Measurements from ENCODE around the gene KRT1. TPM values are rescaled to one million over a fixed set of nuclear protein-coding genes. Genes with fewer than 3 reads are reported as not detected.

KRT1 gene
- total RNA-seq, 3 donors from 2014 or later, result 0.37 TPM; not detected in 2

DNA sequence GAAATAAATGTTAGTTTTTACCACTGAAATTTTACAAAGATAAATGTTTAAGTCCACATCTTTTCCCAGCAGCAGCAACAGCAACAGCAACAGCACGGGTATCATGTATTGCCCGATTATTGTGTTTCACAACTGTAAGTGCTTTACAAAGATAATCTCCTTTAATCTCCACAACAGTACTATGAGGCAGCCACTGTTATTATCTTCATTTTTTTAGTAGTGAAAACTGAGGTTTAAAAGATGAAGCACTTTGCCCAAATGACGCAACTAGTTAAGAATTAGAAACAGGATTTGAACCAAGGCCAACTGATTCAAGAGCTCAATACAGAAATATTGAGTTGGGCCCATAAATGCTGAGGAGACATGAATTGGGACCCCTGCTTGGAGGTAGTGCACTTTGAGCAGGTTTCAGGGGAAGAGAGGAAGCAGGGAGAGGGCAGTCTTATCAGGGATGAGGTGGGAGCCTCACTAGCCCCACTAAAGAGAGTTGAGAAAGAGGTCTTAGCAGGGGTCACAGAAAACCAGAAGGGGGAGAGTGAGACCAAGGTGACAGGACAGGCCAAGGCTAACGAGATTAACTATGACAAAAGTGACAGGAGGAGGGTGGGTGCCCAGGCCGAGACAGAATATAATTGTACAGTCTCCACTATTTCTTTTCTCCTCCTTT is 43.5 kb downstream of the KRT1 start:
- Mint-ChIP-seq H3K36me3 (ENCODE audit: insufficient read depth) (no peaks in the 10 kb centered on the region), H3K4me1 (ENCODE audit: low read depth) (peaks cover 45% of the 10 kb centered on the region), H3K4me3 (no peak overlapping the region), H3K27me3 (ENCODE audit: low read depth) (no peaks in the 10 kb centered on the region), H3K9me3 (no peaks in the 10 kb centered on the region)
- ATAC-seq (no peak), DNase-seq (no peak)

DNA sequence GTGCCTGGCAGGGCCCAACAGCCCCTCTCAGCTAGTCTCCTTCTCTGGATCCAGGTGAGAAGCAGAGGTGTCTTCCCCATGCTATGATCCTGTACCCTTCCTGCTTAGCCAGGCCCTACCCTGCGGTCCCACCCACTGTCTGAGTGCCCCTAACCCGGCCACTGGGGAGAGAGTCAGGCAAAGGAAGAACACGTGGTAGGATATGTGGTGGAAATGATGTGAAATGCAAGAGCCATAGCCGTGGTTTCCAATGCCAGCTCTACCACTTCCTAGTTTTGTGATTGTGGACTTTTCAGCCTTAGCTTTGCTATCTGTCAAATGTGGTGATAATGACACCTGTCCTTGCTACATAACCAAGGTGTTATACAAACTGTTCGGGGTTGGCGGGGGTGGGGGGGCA is 44.0 kb downstream of the KRT1 start:
- Mint-ChIP-seq H3K36me3 (ENCODE audit: insufficient read depth) (no peaks in the 10 kb centered on the region), H3K4me3 (no peak overlapping the region), H3K4me1 (ENCODE audit: low read depth) (peaks cover 45% of the 10 kb centered on the region), H3K27me3 (ENCODE audit: low read depth) (no peaks in the 10 kb centered on the region), H3K9me3 (no peaks in the 10 kb centered on the region)
- ATAC-seq, result no peak
- no peak for DNase-seq

DNA sequence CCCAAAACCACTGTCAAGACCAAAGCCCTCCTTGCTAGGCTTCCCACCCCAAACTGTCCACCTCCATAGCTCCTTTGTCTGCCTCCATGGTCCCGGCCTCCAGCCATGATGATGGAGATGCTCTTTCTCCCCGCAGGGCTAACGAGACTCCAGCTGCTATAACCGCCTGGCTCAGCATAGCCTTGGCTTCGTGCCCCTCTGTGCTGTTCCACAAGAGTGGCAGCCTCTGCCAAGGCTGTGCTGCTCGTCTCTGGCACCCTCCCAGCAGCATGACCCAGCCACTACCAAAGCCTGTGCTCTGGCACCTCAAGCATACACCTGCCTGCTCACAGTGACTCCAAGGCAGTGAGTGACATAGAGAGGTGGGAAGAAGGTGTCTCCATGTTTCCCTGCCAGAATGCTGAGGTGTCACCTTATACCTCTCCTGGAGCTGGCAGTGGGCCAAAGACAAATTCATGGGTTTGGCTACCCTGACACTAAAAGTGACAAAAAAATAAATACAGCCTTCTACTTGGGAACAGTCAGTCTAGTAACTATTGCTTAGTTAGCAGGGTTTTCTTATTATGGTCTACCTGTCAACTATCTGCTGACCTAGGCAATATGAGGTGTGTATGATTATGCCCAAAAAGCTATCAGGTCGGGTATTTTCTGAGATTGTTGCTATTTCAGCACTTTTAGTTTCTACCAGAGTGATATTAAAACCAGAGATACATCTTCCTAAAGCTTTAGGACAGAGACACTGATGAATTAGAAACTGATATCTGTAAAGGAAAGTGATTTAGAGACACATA is 45.7 kb downstream of the KRT1 start:
- Mint-ChIP-seq H3K27me3 (ENCODE audit: low read depth) (no peaks in the 10 kb centered on the region), H3K9me3 (no peaks in the 10 kb centered on the region), H3K4me3 (no peak overlapping the region), H3K36me3 (ENCODE audit: insufficient read depth) (no peaks in the 10 kb centered on the region), H3K4me1 (ENCODE audit: low read depth) (peaks cover 58% of the 10 kb centered on the region)
- DNase-seq (no peak), ATAC-seq (no peak)

DNA sequence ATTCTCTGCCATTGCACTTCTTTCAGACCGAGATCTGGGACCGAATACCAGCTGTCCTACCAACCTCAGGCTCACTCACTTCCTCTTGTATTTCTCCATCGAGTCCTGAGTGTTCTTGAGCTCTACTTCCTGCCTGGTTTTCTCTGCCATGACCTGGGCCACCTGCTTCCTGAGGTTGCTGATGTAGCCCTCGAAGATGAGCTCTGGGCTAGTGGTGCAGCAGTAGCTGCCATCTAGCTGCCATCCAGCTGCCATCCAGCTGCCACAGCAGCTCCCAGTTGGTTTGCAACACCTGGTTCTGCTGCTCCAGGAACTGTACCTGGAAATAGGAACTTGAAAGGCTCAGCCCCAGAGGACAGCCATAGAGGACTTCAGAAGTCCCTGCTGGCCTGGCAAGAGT is 46.8 kb downstream of the KRT1 start:
- peaks cover 61% of the 10 kb centered on the region for H3K4me1 Mint-ChIP-seq (ENCODE audit: low read depth)

DNA sequence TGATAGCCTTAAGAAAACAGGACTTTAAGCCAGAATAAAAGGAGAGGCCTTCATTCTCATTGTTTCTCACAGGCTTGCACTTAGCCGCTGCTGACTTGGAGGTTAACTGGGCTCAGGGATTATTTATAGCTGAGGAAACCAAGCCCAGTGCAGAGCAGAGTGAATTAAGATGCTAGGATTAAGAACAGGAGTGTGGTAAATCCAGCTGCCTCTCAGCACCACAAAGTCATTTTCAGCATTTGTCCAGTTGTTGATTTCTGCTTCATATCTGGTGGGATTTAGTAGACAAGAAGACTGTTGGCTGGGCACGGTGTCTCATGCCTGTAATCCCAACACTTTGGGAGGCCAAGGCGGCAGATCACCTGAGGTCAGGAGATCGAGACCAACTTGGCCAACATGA is 47.6 kb downstream of the KRT1 start:
- no peaks in the 10 kb centered on the region for H3K27me3 Mint-ChIP-seq (ENCODE audit: low read depth)
- H3K36me3 Mint-ChIP-seq (ENCODE audit: insufficient read depth), result no peaks in the 10 kb centered on the region
- H3K4me1 Mint-ChIP-seq (ENCODE audit: low read depth), result peaks cover 65% of the 10 kb centered on the region
- ATAC-seq, result no peak
- no peak overlapping the region for H3K4me3 Mint-ChIP-seq
- H3K9me3 Mint-ChIP-seq, result no peaks in the 10 kb centered on the region
- DNase-seq, result no peak

More for the DNA sequence above, 46.8 kb downstream of the KRT1 start:
- DNase-seq (no peak), ATAC-seq (peak in 1 of 2 donors; percentile 45)
- Mint-ChIP-seq H3K36me3 (ENCODE audit: insufficient read depth) (no peaks in the 10 kb centered on the region), H3K4me3 (no peak overlapping the region), H3K27me3 (ENCODE audit: low read depth) (no peaks in the 10 kb centered on the region), H3K9me3 (no peaks in the 10 kb centered on the region)

DNA sequence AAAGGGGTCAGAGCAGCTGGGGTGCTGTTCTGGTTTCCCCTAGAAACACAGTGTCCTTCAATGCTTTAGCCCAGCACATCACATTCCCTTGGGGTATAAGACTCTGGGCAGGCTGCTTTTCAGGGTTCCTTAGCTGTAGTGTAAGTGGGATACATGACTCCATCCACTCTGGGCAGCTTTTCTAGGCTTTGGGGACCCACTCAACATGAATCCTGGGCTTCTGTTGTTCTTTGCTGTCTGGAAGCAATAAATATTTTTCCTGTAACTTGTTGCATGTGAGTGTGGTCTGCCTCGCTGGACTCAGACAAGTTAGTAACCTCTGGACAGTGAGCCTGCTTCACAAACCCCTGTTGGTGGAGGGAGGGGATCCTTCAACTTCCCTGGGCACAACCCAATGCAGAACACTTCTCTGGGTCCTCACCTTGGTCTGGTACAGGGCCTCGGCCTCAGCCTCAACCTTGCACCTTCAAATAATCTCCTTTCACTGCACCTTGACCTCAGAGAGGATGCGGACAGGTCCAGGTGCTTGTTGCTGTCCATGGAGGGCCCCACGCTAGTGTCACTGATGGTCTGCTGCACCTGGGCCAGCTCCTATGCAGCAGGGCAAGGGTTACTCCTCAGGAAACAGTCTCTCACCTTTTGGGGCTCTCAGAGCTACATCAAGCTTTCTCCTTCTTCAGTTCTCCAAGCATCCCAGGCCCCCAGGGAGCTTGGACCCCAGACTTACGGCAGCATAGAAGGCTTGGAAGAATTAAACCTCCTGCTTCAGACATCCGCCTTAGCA is 48.3 kb downstream of the KRT1 start:
- Mint-ChIP-seq H3K4me3 (no peak overlapping the region), H3K9me3 (no peaks in the 10 kb centered on the region), H3K27me3 (ENCODE audit: low read depth) (no peaks in the 10 kb centered on the region), H3K36me3 (ENCODE audit: insufficient read depth) (no peaks in the 10 kb centered on the region), H3K4me1 (ENCODE audit: low read depth) (peaks cover 72% of the 10 kb centered on the region)
- DNase-seq (no peak), ATAC-seq (no peak)

DNA sequence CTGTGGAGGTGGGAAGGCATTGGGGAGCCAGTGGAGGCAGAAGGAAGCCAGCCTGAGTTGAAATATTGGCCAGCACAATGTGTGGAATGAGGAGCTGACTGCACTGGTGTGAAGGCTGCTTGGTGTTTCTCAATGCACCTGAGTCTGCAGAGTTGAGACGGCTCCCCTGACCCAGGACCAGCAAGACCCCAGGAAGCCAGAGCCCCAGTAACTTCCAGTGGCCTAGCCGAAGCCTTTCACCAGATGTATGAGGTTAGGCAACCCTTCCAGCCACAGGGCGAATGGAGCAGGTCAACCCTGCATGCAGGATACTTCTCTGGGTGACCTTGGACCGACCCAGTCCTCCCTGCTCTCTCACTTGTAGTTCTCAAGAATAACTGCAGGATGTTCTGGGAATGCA is 48.9 kb downstream of the KRT1 start:
- ATAC-seq (no peak), DNase-seq (no peak)
- Mint-ChIP-seq H3K36me3 (ENCODE audit: insufficient read depth) (no peaks in the 10 kb centered on the region), H3K27me3 (ENCODE audit: low read depth) (no peaks in the 10 kb centered on the region), H3K9me3 (no peaks in the 10 kb centered on the region), H3K4me3 (no peak overlapping the region), H3K4me1 (ENCODE audit: low read depth) (peaks cover 73% of the 10 kb centered on the region)

DNA sequence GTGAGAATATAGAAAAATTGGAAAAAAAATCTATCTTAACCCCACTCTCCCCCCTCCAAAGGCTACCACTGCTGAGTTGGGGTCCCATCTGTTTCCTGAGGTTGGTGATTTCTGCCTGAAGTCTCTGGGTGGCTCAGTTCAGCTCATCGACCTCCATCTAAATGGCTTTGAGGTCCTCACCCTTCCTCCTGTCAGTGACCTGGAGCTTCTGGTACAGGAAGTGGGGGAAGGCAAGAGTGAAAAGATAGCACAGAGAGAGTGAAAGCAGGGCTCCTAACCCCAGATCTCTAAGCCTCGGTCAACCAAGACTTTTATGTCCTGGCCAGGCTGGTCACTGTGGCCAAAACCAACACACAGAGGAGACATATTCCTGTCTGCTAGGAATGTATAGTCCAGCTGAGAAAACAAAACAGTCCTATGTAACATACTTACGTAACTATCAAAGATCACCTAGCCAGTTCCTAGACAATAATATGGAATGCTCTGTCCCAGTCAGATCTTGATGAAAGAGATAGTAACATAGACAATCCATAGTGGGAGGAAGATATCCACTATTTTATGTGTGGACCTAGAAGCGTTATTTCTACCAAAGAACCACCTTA is 49.5 kb downstream of the KRT1 start:
- Mint-ChIP-seq H3K4me1 (ENCODE audit: low read depth) (peaks cover 77% of the 10 kb centered on the region), H3K27me3 (ENCODE audit: low read depth) (no peaks in the 10 kb centered on the region), H3K9me3 (no peaks in the 10 kb centered on the region), H3K4me3 (peak overlapping the region; percentile 70), H3K36me3 (ENCODE audit: insufficient read depth) (no peaks in the 10 kb centered on the region)
- DNase-seq, result no peak
- no peak for ATAC-seq

DNA sequence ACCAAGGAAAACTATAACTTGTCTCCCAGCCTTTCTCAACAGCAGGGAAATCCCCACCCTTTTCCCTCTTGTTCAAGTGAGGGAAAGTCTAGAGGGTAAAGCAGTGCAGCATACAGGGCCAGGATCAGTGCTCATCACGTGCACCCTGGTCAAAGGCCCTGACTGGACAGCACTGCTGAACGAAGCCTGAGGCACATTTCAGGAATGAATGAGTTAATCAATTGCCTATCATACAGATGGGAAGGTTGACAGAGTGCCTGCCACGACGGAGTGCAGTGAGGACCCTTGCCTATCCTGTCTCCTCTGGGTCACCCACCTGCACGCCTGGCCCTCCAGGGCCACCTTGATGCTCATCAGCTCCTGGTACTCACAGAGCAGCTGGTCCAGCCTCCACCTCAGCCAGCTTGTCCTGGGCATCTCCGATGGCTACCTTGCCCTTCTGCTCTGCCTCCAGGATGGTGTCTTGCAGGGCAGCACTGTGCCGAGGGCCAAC is 50.2 kb downstream of the KRT1 start:
- ATAC-seq, result peak in 1 of 2 donors; percentile 19
- H3K4me3 Mint-ChIP-seq, result peak overlapping the region; percentile 70
- peaks cover 79% of the 10 kb centered on the region for H3K4me1 Mint-ChIP-seq (ENCODE audit: low read depth)

DNA sequence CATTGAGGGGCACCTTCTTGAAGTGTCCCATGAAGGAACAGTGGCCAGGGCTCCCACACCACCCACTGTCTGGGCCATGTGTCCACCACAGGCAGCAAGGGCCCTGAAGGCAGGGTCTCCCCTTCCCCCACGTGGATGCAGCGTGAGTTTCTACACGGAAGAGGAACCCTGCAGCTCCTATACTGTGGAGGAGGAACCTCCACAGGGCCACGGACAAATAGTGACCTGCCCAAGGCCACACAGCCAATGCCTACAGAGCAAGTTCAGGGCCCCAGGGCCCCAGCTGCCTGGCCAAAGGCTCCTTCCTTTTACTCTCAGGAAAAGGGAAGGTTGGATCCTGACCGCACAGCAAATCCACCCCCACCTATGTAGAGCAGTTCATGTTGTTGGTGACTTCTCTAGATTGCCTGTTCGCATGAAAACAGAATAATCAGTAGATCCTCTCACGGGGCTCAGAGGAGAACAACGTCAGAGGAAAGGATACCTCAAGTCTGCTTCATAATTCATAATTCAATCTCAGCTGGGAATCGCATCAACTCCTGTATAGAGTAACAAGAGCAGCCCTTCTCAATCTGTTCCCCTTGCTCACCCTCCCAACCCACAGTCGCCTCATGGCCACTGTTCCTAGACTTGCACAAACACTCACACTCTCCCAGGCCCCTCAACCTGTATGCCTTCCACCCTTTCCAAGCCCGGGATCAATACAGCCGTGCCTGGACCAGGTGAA is 50.8 kb downstream of the KRT1 start:
- H3K4me1 Mint-ChIP-seq (ENCODE audit: low read depth), result peaks cover 79% of the 10 kb centered on the region
- H3K4me3 Mint-ChIP-seq, result peak overlapping the region; percentile 70
- H3K9me3 Mint-ChIP-seq, result no peaks in the 10 kb centered on the region
- DNase-seq (no peak), ATAC-seq (no peak)
- no peaks in the 10 kb centered on the region for H3K27me3 Mint-ChIP-seq (ENCODE audit: low read depth)
- no peaks in the 10 kb centered on the region for H3K36me3 Mint-ChIP-seq (ENCODE audit: insufficient read depth)

More for the DNA sequence above, 50.2 kb downstream of the KRT1 start:
- Mint-ChIP-seq H3K36me3 (ENCODE audit: insufficient read depth) (no peaks in the 10 kb centered on the region), H3K27me3 (ENCODE audit: low read depth) (no peaks in the 10 kb centered on the region), H3K9me3 (no peaks in the 10 kb centered on the region)
- no peak for DNase-seq

DNA sequence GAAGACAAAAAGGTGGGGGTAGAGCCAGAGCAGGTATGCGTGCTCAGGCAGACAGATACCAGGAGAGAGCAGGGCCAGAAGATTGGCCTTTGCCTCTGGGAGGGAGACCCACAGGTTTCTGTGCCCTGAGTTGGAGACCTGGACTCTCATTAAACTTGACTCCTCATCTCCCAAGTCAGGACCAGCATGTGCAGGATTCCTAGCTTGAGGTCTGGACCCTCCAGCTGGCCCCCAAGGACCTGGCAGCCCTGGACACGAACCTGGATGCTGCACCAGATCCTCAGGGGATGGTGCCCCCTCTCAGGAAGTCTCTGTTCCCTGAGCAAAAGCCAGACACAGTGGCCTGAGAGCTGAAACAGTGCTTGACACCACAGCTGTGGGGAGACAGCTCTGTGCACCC is 51.4 kb downstream of the KRT1 start:
- Mint-ChIP-seq H3K27me3 (ENCODE audit: low read depth) (no peaks in the 10 kb centered on the region), H3K9me3 (no peaks in the 10 kb centered on the region), H3K4me3 (peak overlapping the region; percentile 58), H3K4me1 (ENCODE audit: low read depth) (peaks cover 73% of the 10 kb centered on the region), H3K36me3 (ENCODE audit: insufficient read depth) (no peaks in the 10 kb centered on the region)
- ATAC-seq (no peak), DNase-seq (no peak)

DNA sequence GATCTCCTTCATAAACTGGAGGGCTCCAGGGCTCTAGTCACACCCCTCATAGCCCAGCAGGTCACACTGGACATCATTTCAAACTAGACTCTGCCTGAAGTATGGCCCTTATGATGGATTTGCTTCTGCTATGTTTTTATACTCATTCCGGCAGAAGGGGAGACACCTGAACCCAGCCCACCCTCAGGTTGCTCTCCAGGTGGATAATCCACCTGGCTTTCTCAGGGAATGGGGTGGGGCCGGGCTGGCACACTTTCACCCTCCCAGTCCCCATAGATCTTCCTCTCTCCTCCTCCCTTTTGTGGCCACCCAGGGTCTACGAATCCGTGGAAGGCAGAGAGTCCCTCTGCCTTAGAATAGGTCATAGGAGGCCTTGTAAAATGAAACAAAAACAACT is 52.1 kb downstream of the KRT1 start:
- Mint-ChIP-seq H3K4me1 (ENCODE audit: low read depth) (peaks cover 67% of the 10 kb centered on the region), H3K27me3 (ENCODE audit: low read depth) (no peaks in the 10 kb centered on the region), H3K9me3 (no peaks in the 10 kb centered on the region), H3K36me3 (ENCODE audit: insufficient read depth) (no peaks in the 10 kb centered on the region), H3K4me3 (peak overlapping the region; percentile 58)
- no peak for DNase-seq
- ATAC-seq, result no peak

DNA sequence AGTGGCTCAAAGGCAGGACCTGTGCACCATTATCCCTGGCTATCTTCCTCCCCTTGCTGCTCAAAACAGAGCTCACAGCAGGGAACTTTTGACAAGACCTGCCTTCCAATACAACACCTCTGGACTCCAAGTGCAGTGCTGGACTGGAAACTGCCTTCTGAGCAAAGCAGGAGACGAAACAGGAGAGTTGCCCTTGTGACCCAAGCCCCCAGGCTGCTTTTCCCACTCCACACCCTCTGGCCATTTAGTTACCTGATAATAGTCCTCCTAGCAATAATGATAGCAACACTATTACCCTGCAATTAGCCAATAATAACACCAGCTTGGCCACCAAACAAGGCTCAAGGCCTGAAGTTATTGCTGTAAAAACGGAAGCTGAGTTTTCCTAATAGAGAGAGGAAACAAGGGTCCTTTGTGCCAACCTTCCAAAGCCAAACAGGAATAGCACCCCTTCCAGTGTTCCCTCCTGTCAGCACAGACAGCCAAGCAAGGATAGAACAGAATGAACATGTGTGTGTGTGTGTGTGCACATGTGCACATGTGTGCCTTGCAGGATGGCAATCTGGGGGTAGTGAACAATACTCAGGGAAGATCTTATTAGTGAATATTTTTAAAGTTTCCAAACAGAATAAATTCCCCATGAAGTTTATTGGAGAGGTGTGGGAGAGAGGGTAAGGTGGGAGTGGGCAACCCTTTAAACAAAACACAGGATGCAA is 52.7 kb downstream of the KRT1 start:
- no peaks in the 10 kb centered on the region for H3K9me3 Mint-ChIP-seq
- no peak overlapping the region for H3K4me3 Mint-ChIP-seq
- H3K4me1 Mint-ChIP-seq (ENCODE audit: low read depth), result peaks cover 64% of the 10 kb centered on the region
- no peaks in the 10 kb centered on the region for H3K36me3 Mint-ChIP-seq (ENCODE audit: insufficient read depth)
- ATAC-seq, result no peak
- DNase-seq, result no peak
- no peaks in the 10 kb centered on the region for H3K27me3 Mint-ChIP-seq (ENCODE audit: low read depth)
